ENCODE results near the gene ENPEP.

- TF ChIP-seq EZH2 (IDR thresholded peaks at IDR 0.05; ENCODE audit: borderline replicate concordance, low read depth, low read length, poor library complexity, severe bottlenecking) = no peak
- TF ChIP-seq, protein P1, sequence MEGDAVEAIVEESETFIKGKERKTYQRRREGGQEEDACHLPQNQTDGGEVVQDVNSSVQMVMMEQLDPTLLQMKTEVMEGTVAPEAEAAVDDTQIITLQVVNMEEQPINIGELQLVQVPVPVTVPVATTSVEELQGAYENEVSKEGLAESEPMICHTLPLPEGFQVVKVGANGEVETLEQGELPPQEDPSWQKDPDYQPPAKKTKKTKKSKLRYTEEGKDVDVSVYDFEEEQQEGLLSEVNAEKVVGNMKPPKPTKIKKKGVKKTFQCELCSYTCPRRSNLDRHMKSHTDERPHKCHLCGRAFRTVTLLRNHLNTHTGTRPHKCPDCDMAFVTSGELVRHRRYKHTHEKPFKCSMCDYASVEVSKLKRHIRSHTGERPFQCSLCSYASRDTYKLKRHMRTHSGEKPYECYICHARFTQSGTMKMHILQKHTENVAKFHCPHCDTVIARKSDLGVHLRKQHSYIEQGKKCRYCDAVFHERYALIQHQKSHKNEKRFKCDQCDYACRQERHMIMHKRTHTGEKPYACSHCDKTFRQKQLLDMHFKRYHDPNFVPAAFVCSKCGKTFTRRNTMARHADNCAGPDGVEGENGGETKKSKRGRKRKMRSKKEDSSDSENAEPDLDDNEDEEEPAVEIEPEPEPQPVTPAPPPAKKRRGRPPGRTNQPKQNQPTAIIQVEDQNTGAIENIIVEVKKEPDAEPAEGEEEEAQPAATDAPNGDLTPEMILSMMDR (conservative IDR thresholded peaks at IDR 0.05; ENCODE audit: low read depth, low read length) = no peak
Measured at GRCh38 chr4:110489901-110490508, 14.1 kb downstream of the ENPEP start.
